ENCODE measurements around the gene LSM3.

LSM3 gene

GRCh38 chr3:14143271-14144225 lies 35.1 kb upstream of the LSM3 start:
- no peak for DNase-seq

- peak; percentile 36 for DNase-seq
These were observed 34.1 kb upstream of the LSM3 start for GRCh38 chr3:14144423-14145075.

- no peak for DNase-seq
These were observed 33.4 kb upstream of the LSM3 start for GRCh38 chr3:14145236-14145635.

- DNase-seq, result no peak
These were observed 32.8 kb upstream of the LSM3 start for GRCh38 chr3:14145670-14146380.

GRCh38 chr3:14146381-14147065 lies 32.1 kb upstream of the LSM3 start:
- DNase-seq, result no peak

GRCh38 chr3:14147066-14147435 lies 31.6 kb upstream of the LSM3 start:
- DNase-seq, result no peak

- no peak for DNase-seq
These were observed 31.0 kb upstream of the LSM3 start for GRCh38 chr3:14147617-14148016.

- no peak for DNase-seq
These were observed 30.3 kb upstream of the LSM3 start for GRCh38 chr3:14148041-14148985.

- DNase-seq, result no peak
These were observed 28.5 kb upstream of the LSM3 start for GRCh38 chr3:14150078-14150477.

GRCh38 chr3:14150491-14151230 lies 28.0 kb upstream of the LSM3 start:
- DNase-seq, result no peak

GRCh38 chr3:14151471-14152083 lies 27.0 kb upstream of the LSM3 start:
- no peak for DNase-seq

GRCh38 chr3:14152233-14152962 lies 26.2 kb upstream of the LSM3 start:
- DNase-seq, result no peak

- no peak for DNase-seq
These were observed 25.7 kb upstream of the LSM3 start for GRCh38 chr3:14152963-14153355.

GRCh38 chr3:14153663-14154062 lies 25.0 kb upstream of the LSM3 start:
- no peak for DNase-seq

GRCh38 chr3:14154276-14154675 lies 24.3 kb upstream of the LSM3 start:
- DNase-seq, result no peak

- no peak for DNase-seq
These were observed 23.6 kb upstream of the LSM3 start for GRCh38 chr3:14154895-14155440.

GRCh38 chr3:14156201-14156600 lies 22.4 kb upstream of the LSM3 start:
- no peak for DNase-seq

- no peak for DNase-seq
These were observed 21.6 kb upstream of the LSM3 start for GRCh38 chr3:14156843-14157561.

GRCh38 chr3:14157951-14158350 lies 20.7 kb upstream of the LSM3 start:
- no peak for DNase-seq

All from NCI-H1417 treated with DMSO at 0.1 percent for 48 hours (cell line).